ENCODE results near the gene DRGX.

DRGX gene

GRCh38 chr10:49433069-49433468, 37.2 kb upstream of the DRGX start:
- Histone ChIP-seq H3K27me3 (replicated peaks) (no peaks in the 10 kb centered on the region), H3K36me3 (replicated peaks) (no peaks in the 10 kb centered on the region), H3K4me3 (ENCODE audit: low read depth, low read length) (no peak overlapping the region), H3K27ac (no peak overlapping the region)
- no peak for DNase-seq
- no peak for TF ChIP-seq CTCF (IDR thresholded peaks at IDR 0.05; ENCODE audit: low read depth, low read length, missing control alignments)
- in situ Hi-C loops (cut with HindIII; ENCODE audit: low pct_ligation_motif_present, low sequenced_read_pairs), result no loop called here

GRCh38 chr10:49431426-49431825, 35.5 kb upstream of the DRGX start:
- Histone ChIP-seq H3K27ac (no peak overlapping the region), H3K27me3 (replicated peaks) (no peaks in the 10 kb centered on the region), H3K36me3 (replicated peaks) (no peaks in the 10 kb centered on the region), H3K4me3 (ENCODE audit: low read depth, low read length) (no peak overlapping the region)
- no peak for DNase-seq
- TF ChIP-seq CTCF (IDR thresholded peaks at IDR 0.05; ENCODE audit: low read depth, low read length, missing control alignments), result no peak
- in situ Hi-C loops (cut with HindIII; ENCODE audit: low pct_ligation_motif_present, low sequenced_read_pairs), result no loop called here

- no peak overlapping the region for H3K27ac ChIP-seq
- no peaks in the 10 kb centered on the region for H3K27me3 ChIP-seq (replicated peaks)
- no peaks in the 10 kb centered on the region for H3K36me3 ChIP-seq (replicated peaks)
- DNase-seq, result no peak
- no peak for TF ChIP-seq CTCF (IDR thresholded peaks at IDR 0.05; ENCODE audit: low read depth, low read length, missing control alignments)
- H3K4me3 ChIP-seq (ENCODE audit: low read depth, low read length), result no peak overlapping the region
- in situ Hi-C loops (cut with HindIII; ENCODE audit: low pct_ligation_motif_present, low sequenced_read_pairs), result no loop called here
Measured at GRCh38 chr10:49429458-49429857, 33.6 kb upstream of the DRGX start.

GRCh38 chr10:49426490-49427360, 30.8 kb upstream of the DRGX start:
- Histone ChIP-seq H3K36me3 (replicated peaks) (no peaks in the 10 kb centered on the region), H3K27ac (no peak overlapping the region), H3K27me3 (replicated peaks) (no peaks in the 10 kb centered on the region), H3K4me3 (ENCODE audit: low read depth, low read length) (no peak overlapping the region)
- DNase-seq, result no peak
- in situ Hi-C loops (cut with HindIII; ENCODE audit: low pct_ligation_motif_present, low sequenced_read_pairs), result no loop called here
- TF ChIP-seq CTCF (IDR thresholded peaks at IDR 0.05; ENCODE audit: low read depth, low read length, missing control alignments), result no peak

DNA sequence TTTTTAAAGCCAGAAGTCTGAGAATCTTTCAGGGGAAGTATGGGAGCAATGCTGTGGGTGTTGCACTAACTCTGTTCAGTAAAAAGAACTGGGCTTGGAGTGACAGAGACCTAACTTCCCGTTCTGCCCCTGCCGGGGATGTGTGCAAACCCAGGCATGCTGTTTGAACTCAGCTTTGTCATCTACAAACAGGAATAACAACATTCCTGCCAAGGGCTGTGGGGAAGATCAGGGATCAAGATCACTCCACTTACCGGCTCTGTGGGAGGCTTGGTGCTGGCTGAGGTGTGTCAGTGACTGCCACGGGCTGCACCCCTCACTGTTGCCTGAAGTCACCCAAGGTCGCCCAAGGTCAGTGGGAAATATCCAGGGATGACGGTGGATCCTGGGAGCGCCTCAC, 23.1 kb upstream of the DRGX start:
- no peaks in the 10 kb centered on the region for H3K27me3 ChIP-seq (replicated peaks)
- in situ Hi-C loops (cut with HindIII; ENCODE audit: low pct_ligation_motif_present, low sequenced_read_pairs), result no loop called here
- no peak overlapping the region for H3K27ac ChIP-seq
- H3K36me3 ChIP-seq (replicated peaks), result no peaks in the 10 kb centered on the region
- no peak overlapping the region for H3K4me3 ChIP-seq (ENCODE audit: low read depth, low read length)
- no peak for DNase-seq
- TF ChIP-seq CTCF (IDR thresholded peaks at IDR 0.05; ENCODE audit: low read depth, low read length, missing control alignments), result no peak

GRCh38 chr10:49418328-49418727, 22.4 kb upstream of the DRGX start:
- Histone ChIP-seq H3K4me3 (ENCODE audit: low read depth, low read length) (no peak overlapping the region), H3K27ac (no peak overlapping the region)
- in situ Hi-C loops (cut with HindIII; ENCODE audit: low pct_ligation_motif_present, low sequenced_read_pairs), result no loop called here

More at GRCh38 chr10:49418328-49418727, 22.4 kb upstream of the DRGX start:
- no peaks in the 10 kb centered on the region for H3K27me3 ChIP-seq (replicated peaks)
- H3K36me3 ChIP-seq (replicated peaks), result no peaks in the 10 kb centered on the region
- peak; percentile 15 for TF ChIP-seq CTCF (IDR thresholded peaks at IDR 0.05; ENCODE audit: low read depth, low read length, missing control alignments)
- no peak for DNase-seq

Measured in brain microvascular endothelial cell (primary cell).